ENCODE measurements around the gene CDY1B.
"Not testable (repeated sequence)": the region's sequence is repeated elsewhere in the genome, so short reads cannot be mapped to it uniquely, and the experiment has no call there.

The CDY1B gene, protein sequence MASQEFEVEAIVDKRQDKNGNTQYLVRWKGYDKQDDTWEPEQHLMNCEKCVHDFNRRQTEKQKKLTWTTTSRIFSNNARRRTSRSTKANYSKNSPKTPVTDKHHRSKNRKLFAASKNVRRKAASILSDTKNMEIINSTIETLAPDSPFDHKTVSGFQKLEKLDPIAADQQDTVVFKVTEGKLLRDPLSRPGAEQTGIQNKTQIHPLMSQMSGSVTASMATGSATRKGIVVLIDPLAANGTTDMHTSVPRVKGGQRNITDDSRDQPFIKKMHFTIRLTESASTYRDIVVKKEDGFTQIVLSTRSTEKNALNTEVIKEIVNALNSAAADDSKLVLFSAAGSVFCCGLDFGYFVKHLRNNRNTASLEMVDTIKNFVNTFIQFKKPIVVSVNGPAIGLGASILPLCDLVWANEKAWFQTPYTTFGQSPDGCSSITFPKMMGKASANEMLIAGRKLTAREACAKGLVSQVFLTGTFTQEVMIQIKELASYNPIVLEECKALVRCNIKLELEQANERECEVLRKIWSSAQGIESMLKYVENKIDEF

DNA sequence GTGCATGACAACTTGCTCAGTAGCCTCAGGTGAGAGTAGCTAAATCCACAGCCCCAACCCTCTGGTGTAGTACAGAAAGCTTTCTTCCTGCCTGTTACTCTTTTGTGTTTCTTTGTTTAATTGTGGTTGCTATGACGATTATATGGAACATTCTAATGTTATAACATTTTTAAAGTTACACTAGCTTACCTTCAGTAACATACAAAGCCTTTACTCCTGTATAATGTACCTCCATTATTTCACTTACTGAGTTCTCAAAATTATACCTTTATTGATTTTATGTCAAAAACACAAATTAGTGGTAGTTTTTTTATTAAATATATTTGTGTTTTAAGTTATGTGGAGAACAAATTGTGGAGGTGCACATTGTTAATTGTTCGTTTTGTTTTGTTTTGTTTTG, at the start of gene CDY1B:
TSS of gene CDY1B (minus strand) at position 101 of the 400 bp plus-strand sequence. CDS start 331 bp downstream, outside the sequence.
- DNase-seq = not testable (repeated sequence)

DNA sequence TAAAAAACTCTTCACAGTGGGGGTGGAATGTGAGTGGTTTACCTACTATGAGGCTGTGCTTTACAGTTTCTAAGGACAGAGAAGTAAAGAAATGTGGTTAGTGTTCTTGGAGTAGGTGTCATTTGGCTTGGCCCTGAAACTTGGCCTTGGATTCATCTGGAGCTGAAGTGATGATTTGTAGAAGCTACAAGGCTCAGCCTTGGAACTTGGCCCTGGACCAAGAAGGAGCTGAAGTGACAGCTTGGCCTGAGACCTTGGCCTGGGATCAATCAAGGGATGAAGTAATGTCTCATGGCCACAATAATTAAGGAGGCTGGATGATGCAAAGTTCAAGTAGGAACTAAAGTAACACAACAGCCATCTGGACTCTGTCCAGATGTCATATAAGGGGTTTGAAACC, 1.7 kb upstream of the CDY1B start:
- DNase-seq = not testable (repeated sequence)

DNA sequence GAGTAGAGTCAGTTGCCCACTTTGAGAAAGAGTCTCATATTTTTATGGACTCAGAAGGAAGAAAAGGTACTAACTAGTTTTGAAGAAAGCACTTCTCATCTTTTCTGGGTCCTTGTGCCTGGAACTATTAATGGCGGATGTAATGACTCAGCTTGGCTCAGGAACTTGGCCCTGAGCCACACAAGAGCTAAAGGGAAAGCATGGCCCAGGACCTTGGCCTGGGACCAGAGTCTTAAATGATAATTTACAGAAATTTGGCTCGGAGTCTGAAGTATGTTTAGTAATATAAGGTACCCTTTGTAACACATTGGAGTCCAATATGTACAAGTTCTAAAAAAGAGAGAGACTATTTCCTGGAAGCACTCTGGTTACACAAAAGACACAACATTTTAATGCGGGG, 4.6 kb downstream of the CDY1B start:
- DNase-seq = not testable (repeated sequence)

DNA sequence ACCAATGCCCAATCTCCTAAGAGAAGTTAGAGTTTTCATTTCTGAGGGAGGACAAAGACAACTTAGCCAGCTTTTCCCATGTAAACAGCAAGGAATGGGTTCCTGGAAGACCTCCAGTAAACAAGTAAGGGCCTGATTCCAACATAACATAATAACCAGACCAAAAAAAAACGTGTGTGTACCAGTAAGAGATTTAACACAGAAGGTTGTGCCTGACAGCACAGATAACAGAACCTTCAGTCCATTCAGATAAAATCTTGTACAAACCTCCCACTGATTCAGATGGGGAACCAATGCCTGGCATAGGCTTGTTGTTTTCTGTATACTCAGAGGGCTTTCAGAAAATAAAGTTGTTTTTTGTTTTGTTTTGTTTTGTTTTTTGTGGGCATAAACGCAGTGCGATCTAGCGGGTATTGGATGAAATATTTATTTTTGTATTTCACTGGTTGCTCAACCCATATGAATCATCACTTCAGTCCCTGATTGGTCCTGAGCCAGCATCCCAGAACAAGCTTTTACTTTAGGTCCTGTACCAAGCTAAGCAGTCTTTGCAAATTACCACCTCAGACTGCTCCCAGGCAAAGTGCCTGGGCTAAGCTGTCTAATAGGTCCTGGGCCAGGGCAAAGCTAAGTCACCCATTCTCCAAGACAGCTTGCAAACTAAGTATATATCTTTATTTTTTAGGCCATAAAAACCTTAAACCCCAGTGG, 8.7 kb downstream of the CDY1B start:
- not testable (repeated sequence) for DNase-seq

DNA sequence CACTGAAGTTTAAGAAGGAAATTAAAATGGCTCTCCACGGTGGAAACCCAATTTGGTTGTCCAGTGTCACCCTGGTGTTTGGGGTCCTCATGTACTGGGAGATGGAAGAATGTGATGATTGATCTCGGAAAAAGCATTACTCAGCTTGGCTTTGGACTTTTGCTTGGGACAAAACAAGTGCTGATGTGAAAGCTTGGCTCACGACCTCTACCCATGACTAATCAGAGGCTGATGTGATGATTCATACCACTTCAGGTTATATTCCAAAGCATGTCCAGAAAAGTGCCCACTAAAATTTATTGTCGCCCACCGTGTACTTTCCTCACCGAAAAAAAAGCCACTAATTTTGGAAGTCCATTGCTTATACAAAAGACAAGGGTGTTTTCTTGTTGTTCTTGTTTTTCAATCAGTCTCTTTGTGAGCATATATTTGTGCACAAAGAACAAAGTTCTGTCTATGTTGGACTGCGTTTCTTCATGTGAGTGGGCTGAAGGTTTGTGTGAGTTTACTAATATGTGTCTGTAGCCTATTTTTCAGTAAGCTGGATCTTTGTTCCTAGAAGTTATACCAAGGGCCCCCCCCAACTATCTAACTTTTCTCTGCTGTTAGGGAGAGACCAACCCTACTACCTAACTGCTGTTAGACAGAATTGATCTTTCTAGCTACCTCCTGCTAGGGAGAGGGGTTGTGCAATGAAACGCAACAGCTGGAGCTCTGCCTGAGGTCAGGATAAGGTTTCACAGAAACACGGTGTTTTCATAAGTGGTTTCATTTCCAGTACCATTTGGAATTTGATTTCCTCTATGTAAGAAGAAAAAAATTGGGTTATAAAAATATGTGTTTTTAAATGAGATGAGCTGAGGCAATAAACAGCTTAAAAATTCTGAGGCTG, 21.4 kb downstream of the CDY1B start:
- not testable (repeated sequence) for DNase-seq
